NCI-H774 (cell line): ENCODE data around the gene CFAP74.

Experiments
- DNase-seq: peaks from one replicate; lab custom pipeline; 2025; lab: John Stamatoyannopoulos, UW

Gene CFAP74

GRCh38 chr1:2003541-2004131 is at the start of gene CFAP74:
Gene CFAP74 (minus strand): TSS chr1:2003786. CDS start chr1:1990956, 12,830 bp downstream.
- peak; percentile 2 for DNase-seq

GRCh38 chr1:2053217-2053616 is 49.6 kb upstream of the CFAP74 start:
- no peak for DNase-seq

- DNase-seq: no peak
Observed at GRCh38 chr1:2052756-2053155, 49.2 kb upstream of the CFAP74 start.

GRCh38 chr1:2052054-2052679 is 48.6 kb upstream of the CFAP74 start:
- DNase-seq: no peak

- DNase-seq: no peak
Observed at GRCh38 chr1:2050793-2051682, 47.5 kb upstream of the CFAP74 start.

- no peak for DNase-seq
Observed at GRCh38 chr1:2050461-2050792, 46.8 kb upstream of the CFAP74 start.

GRCh38 chr1:2049718-2050431 is 46.3 kb upstream of the CFAP74 start, which contains the start of gene PRKCZ:
Gene PRKCZ (plus strand): TSS chr1:2050411. CDS start chr1:2050631, 220 bp downstream.
- DNase-seq: peak; percentile 77

GRCh38 chr1:2049225-2049717 is 45.7 kb upstream of the CFAP74 start:
- no peak for DNase-seq

- DNase-seq: no peak
Observed at GRCh38 chr1:2047749-2048729, 44.5 kb upstream of the CFAP74 start.

- DNase-seq: no peak
Observed at GRCh38 chr1:2046953-2047748, 43.6 kb upstream of the CFAP74 start.

- peak; percentile 25 for DNase-seq
Observed at GRCh38 chr1:2046174-2046917, 42.8 kb upstream of the CFAP74 start.

- no peak for DNase-seq
Observed at GRCh38 chr1:2045468-2046173, 42.0 kb upstream of the CFAP74 start.

- DNase-seq: no peak
Observed at GRCh38 chr1:2044510-2045319, 41.1 kb upstream of the CFAP74 start.

- DNase-seq: no peak
Observed at GRCh38 chr1:2043886-2044285, 40.3 kb upstream of the CFAP74 start.

GRCh38 chr1:2042830-2043773 is 39.5 kb upstream of the CFAP74 start:
- DNase-seq: no peak

- DNase-seq: no peak
Observed at GRCh38 chr1:2041887-2042286, 38.3 kb upstream of the CFAP74 start.

GRCh38 chr1:2041305-2041704 is 37.7 kb upstream of the CFAP74 start:
- no peak for DNase-seq
